ENCODE measurements around the gene RPS15.
A peak's percentile ranks its signal among the peaks of the same experiment; 100 is the strongest.

Gene RPS15

DNA sequence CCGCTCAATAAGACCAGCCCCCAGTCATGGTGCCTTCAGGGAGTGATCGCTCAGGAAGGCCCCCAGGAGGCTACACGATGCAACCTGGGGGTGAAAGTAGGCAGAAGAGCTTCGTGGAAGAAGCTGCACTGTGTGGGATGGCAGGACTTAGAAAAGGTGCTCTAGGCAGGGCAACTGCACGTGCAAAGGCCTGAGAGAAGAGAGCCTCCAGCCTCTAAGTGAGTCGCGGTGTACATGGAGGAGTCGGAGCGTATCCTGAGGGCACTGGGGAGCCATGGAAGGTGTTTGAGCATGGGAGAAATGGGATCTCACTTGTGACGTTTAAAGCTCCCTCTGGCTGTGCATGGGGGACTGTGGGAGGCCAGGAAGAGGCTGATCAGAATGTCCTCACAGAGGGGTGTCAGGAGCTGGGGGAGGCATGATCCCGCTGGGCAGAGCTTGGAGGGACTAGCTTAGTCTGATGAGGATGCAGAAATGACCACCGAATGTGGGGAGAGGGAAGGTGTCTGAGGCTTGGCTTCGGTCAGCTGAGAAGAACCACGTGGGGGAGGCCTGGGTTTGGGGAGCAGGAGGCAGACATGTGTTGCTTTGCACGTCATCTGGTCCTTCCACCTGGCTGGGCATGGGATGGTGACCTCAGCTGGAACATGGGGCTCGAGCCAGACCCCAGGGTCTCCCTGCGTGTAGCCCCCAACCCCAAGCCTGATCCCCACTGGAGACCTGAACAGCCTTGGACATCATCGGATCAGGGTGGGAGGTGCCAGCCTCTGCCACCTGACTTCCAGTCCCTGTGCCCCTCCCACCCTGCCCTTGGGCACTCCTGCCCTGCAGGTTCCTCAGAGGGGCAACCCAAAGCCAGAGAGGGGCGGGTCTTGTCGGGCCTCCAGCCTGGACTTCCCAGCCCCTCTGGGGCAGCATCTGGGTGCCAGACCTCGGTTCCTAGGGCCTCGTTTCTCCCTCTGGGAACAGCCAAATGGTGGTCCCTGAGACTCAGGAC lies 12.8 kb downstream of the RPS15 start:
- no peak overlapping the region for H3K4me3 ChIP-seq (ENCODE audit: low read depth, low read length)

DNA sequence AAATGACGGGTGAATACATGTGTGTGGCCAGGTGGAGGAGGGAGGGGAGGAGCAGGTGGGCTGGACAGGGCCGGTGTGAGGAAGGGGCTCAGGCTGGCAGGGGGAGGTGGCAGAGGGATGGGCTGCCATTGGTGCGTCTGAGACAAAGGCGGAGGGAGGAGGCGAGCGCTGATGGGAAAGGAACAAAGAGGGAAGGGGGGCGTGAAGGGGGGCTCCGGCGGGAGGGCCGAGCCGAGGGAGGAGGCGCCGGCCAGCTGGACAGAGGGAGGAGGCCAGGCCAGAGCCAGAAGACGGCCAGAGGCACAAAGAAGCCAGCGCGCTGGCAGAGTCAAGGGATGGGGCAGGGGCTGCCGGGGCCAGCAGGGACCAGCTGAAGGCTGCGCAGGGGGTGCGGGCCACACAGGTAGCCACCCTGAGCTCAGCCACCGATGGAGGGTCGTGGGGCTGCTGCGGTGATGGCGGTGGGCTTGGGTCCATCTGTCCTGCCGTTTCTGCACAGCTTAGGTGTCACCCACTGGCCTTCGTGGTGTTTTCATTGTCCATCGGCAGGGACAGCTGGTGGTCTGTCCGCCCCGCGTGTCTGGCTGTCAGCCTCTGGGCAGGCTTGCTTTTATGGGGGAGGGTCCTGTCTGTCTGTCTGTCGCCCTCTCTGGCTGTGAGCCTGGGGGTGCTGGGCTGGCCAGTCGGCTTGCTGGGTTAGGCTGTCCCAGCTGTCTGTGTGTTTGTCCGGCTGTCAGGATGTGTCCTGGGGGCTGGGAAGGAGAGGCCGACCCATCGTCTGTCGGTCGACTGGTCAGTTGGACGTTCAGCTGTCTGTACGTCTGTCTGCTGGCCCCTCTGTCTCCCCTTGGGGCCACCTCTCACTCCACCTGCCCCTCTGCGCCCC lies 14.0 kb downstream of the RPS15 start:
- no peak overlapping the region for H3K4me3 ChIP-seq (ENCODE audit: low read depth, low read length)

DNA sequence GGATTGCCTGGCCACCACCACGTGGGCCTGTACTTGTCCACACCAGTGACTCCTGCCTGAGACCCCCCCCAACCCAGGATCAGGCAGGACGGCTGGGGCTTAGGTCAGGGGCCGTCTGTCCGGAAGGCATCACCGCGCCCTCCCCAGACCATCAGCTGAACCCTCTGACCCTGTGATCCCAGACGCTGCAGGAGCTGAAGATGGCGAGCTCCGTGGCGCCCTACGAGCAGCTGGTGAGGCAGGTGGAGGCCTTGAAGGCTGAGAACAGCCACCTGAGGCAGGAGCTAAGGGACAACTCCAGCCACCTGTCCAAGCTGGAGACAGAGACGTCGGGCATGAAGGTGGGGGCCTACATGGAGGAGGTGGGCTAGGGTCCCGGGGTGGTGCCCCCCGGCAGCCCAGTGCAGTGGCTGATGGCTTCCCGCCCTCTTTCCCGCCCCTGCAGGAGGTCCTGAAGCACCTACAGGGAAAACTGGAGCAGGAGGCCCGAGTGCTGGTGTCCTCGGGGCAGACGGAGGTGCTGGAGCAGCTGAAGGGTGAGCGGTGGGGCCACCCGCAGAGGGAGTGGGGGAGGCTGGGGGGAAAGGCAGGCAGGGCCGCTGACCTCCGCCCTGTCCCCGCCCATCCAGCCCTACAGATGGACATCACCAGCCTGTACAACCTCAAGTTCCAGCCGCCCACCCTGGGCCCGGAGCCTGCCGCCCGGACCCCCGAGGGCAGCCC lies 14.8 kb downstream of the RPS15 start:
- H3K4me3 ChIP-seq (ENCODE audit: low read depth, low read length): no peak overlapping the region

DNA sequence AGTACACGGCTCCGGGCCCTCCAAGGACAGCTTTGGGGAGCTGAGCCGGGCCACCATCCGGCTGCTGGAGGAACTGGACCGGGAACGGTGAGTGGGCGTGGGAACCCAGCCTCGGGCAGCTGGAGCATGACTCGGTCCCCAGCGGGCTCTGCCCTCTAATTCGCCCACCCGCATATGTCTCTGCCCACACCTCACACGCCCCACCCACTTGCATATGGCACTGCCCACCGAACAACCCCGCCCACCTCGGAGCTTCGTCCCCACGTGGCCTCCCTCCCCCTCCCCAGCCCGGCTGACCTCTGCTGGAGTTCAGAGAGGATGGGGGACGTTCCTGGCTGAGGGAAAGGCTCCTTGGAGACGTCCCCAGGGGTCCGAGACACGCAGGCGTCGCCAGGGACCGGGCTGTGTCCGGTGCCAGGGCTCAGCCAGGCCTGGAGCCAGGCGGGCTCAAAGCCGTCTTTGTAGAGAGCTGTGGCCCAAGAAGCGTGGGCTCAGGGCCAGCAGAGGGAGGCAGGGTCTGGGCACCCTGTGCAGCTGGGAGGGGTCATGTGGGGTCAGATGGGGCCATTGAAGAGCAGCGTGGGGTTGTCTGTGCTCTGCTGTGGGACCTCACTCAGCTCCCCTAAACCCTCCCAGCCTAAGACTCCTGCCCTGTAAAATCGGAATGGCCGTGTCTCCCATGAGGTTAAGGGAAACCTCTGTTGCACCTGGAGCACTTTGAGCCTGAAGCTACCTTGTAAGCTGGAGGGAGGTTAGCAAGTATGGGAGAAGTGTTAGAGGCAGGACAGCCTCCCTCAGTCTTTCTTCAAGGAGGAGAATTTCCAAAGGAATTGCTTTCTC lies 15.5 kb downstream of the RPS15 start:
- H3K4me3 ChIP-seq (ENCODE audit: low read depth, low read length): no peak overlapping the region

DNA sequence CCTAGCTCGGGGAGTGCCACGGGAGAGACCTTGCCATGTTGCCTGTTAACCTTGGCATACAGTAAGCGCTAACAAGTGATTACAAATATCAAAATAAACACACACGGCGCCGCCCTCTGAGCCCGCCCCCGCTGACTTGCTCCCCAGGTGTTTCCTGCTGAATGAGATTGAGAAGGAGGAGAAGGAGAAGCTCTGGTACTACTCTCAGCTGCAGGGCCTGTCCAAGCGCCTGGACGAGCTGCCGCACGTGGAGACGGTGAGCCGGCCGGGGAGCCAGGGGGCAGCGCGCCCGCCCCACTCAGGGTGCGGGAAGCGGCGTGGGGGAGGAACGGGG lies 16.8 kb downstream of the RPS15 start:
- H3K4me3 ChIP-seq (ENCODE audit: low read depth, low read length): no peak overlapping the region

DNA sequence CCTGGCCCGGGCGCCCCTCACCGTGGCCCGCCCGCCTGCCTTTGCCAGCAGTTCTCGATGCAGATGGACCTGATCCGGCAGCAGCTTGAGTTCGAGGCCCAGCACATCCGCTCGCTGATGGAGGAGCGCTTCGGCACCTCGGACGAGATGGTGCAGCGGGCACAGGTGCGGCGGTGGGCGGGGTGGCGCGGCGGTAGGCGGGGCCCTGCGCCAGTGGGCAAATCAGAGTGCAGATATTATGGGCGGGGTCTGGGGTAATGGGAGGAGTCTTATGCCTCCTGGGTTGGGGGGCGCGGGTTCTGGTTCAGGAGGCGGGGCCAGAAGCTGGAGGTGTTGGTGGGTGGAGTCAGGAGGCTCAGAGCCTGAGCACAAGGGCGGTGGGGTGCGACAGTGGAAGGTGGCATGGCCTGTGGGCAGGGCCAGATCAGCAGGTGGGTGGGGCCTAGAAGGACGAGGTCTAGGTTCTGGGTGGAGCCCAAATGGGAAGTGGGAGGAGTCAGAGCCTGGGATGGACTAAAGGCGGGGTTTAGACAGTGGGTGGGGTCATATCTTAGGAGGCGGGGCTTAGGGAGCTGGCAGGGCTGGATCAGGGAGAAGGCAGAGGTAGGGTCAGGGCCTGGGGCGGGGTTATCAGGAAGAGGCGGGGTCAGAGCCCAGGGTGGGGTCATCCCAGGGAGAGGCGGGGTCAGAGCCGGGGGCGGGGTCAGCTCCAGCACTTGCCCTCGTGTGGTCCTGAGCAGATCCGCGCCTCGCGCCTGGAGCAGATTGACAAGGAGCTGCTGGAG lies 17.3 kb downstream of the RPS15 start:
- no peak overlapping the region for H3K4me3 ChIP-seq (ENCODE audit: low read depth, low read length)

DNA sequence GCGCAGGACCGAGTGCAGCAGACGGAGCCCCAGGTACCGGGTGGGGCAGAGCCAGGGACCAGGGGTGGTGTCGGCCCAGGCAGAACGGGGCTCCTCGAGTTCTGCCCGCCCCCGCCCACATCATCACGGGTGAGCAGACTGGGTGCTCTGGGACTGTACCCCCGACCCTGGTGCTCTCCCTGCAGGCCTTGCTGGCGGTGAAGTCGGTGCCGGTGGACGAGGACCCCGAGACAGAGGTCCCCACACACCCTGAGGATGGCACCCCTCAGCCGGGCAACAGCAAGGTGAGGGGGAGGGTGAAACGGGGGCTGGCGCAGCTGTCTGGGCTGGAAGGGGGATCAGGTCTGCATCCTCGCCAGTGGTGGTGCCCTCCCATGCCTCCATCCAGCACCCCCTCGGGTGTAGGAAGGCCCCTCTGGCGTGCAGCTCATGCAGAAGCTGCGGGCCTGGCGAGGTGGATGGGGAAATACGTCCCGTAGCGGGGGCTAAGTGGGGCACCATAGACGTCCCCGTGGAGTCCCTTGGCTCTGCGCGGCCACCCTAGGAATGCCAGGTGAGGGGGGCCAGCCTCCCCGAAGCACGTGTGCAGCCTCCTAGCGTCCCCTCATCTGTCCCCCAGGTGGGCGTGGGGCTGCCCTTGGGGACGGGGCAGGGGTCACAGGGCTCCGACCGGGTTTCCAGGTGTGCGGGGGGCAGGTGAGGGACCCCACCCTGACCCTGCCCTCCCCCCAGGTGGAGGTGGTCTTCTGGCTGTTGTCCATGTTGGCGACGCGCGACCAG lies 18.1 kb downstream of the RPS15 start:
- no peak overlapping the region for H3K4me3 ChIP-seq (ENCODE audit: low read depth, low read length)

DNA sequence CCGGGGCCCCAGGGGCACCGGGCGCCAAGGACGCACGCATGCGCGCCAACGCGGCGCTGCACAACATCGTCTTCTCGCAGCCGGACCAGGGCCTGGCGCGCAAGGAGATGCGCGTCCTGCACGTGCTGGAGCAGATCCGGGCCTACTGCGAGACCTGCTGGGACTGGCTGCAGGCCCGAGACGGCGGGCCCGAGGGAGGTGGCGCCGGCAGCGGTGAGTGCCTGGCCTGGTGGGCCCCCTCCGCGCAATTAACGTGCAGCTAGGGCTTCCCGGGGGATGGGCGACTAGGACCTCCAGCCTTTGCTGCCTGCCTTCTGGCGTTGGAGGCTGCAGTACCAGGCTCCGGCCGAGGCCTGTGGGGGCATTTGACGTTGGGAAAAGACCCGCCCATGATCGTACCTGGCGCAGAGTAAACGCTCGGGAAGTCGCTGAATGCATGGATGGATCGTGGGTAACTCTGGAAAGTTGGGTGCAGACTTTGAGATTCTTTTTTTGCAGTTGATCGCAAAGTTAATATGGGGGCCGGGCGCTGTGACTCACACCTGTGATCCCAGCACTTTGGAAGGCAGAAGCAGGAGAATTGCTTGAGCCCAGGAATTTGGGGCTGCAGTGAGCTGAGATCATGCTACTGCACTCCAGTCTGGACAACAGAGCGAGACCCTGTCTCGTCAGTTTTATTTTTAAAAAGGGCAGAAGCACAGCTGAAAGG lies 19.0 kb downstream of the RPS15 start:
- no peak overlapping the region for H3K4me3 ChIP-seq (ENCODE audit: low read depth, low read length)

DNA sequence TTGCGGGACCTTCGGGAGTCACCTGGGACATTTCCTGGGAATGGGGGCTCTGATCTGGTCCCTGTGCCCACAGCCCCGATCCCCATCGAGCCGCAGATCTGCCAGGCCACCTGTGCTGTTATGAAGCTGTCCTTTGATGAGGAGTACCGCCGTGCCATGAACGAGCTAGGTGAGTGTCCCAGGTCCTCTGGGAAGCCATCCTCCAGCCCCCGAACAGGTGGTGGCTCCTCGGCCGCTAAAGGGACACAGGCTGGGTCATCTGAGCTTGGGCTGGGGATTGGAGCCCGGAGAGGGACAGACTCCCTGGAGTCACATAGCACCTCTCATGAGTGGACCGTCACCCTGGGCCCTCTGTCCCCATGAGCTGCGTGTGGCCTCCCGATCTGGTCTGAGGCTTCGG lies 19.7 kb downstream of the RPS15 start:
- H3K4me3 ChIP-seq (ENCODE audit: low read depth, low read length): no peak overlapping the region

DNA sequence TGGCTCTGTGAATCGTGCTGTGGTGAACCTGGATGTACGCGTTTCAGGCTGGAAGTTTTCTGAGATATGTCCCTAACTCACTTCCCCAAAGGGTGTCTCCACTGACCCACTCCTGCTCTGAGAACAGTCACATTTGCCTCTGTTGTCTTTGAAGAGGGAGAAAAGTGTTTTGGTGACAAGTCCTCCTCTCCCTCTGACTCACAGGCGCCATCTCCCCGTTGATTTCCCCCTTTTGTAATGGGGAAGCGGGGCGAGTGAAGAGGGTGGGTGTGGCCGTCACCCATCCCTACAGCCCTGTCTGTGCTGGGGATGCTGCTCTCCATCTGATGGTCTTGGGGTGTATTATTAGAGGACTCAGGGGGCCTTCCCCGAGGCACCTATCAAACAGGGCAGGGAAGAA lies 21.3 kb downstream of the RPS15 start:
- no peak overlapping the region for H3K4me3 ChIP-seq (ENCODE audit: low read depth, low read length)

DNA sequence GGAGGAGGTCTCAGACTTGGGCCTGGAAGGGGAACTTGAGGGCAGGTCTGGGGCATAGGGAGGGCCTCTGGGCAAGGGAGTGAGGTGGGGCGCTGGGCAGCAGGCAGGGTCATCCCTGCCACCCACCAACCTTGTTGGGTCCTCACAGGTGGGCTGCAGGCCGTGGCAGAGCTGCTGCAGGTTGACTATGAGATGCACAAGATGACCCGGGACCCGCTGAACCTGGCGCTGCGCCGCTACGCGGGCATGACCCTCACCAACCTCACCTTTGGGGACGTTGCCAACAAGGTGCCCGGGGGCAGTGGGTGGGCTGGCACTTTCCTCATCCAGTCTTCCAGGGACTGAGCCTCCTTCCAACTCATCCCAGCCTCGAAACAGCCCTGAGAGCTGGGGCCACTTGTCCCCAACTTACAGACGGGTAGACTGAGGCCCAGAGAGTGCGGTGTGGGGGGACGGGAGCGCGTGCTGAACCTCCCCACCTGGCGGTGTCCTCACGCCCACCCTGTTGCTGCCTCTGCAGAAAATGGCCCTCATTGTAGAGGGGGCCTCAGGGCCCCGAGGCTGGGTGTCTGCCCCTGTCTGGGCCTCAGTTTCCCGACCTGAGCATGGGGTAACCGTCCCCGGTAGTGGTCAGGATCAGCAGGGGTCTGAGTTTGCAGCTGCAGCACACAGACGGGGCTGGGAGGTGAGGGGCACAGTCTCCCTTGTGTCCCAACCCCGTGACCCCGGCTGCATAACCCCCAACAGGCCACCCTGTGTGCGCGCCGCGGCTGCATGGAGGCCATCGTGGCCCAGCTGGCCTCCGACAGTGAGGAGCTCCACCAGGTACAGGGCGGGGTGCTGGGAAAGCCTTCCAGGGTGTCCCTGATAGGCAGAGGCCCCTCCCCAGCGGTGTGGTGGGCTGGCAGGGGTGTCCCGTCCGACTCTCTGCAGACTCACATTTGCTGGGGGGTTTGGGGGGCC lies 22.1 kb downstream of the RPS15 start:
- H3K4me3 ChIP-seq (ENCODE audit: low read depth, low read length): no peak overlapping the region

DNA sequence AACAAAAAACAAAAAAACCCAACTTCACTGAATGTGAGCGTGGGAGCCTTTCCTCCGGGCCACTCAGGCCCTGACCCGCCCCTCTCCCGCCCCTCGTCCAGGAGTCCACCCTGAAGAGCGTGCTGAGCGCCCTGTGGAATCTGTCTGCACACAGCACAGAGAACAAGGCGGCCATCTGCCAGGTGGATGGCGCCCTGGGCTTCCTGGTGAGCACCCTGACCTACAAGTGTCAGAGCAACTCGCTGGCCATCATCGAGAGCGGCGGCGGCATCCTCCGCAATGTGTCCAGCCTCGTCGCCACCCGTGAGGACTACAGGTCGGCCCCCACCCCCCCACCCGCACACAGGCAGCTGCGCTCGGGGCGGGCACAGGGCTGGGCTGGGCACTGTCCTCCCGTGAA lies 23.7 kb downstream of the RPS15 start:
- no peak overlapping the region for H3K4me3 ChIP-seq (ENCODE audit: low read depth, low read length)

DNA sequence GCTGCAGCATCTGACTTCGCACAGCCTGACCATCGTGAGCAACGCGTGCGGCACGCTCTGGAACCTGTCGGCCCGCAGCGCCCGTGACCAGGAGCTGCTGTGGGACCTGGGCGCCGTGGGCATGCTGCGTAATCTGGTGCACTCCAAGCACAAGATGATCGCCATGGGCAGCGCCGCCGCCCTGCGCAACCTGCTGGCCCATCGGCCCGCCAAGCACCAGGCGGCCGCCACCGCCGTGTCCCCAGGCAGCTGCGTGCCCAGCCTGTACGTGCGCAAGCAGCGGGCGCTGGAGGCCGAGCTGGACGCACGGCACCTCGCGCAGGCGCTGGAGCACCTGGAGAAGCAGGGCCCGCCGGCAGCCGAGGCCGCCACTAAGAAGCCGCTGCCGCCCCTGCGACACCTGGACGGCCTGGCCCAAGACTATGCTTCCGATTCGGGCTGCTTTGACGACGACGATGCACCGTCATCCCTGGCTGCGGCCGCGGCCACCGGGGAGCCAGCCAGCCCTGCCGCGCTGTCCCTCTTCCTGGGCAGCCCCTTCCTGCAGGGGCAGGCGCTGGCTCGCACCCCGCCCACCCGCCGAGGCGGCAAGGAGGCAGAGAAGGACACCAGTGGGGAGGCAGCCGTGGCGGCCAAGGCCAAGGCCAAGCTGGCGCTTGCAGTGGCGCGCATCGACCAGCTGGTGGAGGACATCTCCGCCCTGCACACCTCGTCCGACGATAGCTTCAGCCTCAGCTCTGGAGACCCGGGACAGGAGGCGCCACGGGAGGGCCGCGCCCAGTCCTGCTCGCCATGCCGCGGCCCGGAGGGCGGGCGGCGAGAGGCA lies 27.2 kb downstream of the RPS15 start:
- H3K4me3 ChIP-seq (ENCODE audit: low read depth, low read length): peak overlapping the region; percentile 1

DNA sequence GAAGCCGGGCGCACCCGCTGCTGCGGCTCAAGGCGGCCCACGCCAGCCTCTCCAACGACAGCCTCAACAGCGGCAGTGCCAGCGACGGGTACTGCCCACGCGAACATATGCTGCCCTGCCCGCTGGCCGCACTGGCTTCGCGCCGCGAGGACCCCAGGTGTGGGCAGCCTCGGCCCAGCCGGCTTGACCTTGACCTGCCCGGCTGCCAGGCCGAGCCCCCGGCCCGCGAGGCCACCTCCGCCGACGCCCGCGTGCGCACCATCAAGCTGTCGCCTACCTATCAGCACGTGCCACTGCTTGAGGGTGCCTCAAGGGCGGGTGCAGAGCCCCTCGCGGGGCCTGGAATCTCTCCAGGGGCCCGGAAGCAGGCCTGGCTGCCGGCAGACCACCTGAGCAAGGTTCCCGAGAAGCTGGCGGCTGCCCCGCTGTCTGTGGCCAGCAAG lies 27.8 kb downstream of the RPS15 start:
- no peak overlapping the region for H3K4me3 ChIP-seq (ENCODE audit: low read depth, low read length)

DNA sequence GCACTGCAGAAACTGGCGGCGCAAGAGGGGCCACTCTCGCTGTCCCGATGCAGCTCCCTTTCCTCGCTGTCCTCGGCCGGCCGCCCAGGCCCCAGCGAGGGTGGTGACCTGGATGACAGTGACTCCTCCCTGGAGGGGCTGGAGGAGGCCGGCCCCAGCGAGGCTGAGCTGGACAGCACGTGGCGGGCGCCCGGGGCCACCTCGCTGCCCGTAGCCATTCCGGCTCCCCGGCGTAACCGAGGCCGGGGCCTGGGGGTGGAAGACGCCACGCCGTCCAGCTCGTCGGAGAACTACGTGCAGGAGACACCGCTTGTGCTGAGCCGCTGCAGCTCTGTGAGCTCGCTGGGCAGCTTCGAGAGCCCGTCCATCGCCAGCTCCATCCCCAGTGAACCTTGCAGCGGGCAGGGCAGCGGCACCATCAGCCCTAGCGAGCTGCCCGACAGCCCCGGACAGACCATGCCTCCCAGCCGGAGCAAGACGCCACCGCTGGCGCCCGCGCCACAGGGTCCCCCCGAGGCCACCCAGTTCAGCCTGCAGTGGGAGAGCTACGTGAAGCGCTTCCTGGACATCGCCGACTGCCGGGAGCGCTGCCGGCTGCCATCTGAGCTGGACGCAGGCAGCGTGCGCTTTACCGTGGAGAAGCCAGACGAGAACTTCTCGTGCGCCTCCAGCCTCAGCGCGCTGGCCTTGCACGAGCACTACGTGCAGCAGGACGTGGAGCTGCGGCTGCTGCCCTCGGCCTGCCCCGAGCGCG lies 28.4 kb downstream of the RPS15 start:
- no peak overlapping the region for H3K4me3 ChIP-seq (ENCODE audit: low read depth, low read length)

DNA sequence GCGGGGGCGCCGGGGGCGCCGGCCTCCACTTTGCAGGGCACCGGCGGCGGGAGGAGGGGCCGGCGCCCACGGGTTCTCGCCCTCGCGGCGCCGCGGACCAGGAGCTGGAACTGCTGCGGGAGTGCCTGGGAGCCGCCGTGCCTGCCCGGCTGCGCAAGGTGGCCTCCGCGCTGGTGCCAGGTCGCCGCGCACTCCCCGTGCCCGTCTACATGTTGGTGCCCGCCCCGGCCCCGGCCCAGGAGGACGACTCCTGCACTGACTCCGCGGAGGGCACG lies 29.0 kb downstream of the RPS15 start:
- H3K4me3 ChIP-seq (ENCODE audit: low read depth, low read length): no peak overlapping the region
